ENCODE data around the gene RMND5A. TPM values are rescaled to one million over a fixed set of nuclear protein-coding genes. Genes with fewer than 3 reads are reported as not detected.

The RMND5A gene
- total RNA-seq, 2 donors from 2014 or later: 45.4 to 49.3 TPM

GRCh38 chr2:86809481-86810121 lies 89.5 kb downstream of the RMND5A start:
- no peaks in the 10 kb centered on the region for H3K36me3 ChIP-seq (ENCODE audit: control insufficient read depth, insufficient read depth, low read length)
- WGBS, 2 experiments (ENCODE audit: insufficient coverage in 1 of 2, insufficient read length in 1 of 2): 76 to 93% methylated on average over 23 to 43 of the region's 43 CpGs
- no peak overlapping the region for H3K9ac ChIP-seq (ENCODE audit: extremely low read depth, low read length, poor library complexity, severe bottlenecking)
- H3K36me3 Mint-ChIP-seq (ENCODE audit: low read depth): no peaks in the 10 kb centered on the region
- no peak overlapping the region for H3K4me3 ChIP-seq (ENCODE audit: low read length)
- H3K27ac Mint-ChIP-seq: no peak overlapping the region
- H3K9me3 ChIP-seq (ENCODE audit: control insufficient read depth, low read length): no peaks in the 10 kb centered on the region
- peaks cover 4% of the 10 kb centered on the region for H3K4me1 Mint-ChIP-seq
- H3K27me3 Mint-ChIP-seq (ENCODE audit: insufficient read depth): peaks cover 37% of the 10 kb centered on the region
- DNase-seq: no peak
- peaks cover 28% of the 10 kb centered on the region for H3K27me3 ChIP-seq (ENCODE audit: control insufficient read depth, insufficient read depth, low read length, poor library complexity, severe bottlenecking)
- TF ChIP-seq CTCF (conservative IDR thresholded peaks at IDR 0.05): no peak
- no peaks in the 10 kb centered on the region for H3K9me3 Mint-ChIP-seq
- H3K27ac ChIP-seq (ENCODE audit: low read depth, low read length): no peak overlapping the region
- no peak overlapping the region for H3K4me3 Mint-ChIP-seq
- H3K4me1 ChIP-seq (ENCODE audit: control insufficient read depth, insufficient read depth, low read length): no peaks in the 10 kb centered on the region

GRCh38 chr2:86815611-86816010 lies 95.5 kb downstream of the RMND5A start:
- no peak overlapping the region for H3K4me3 Mint-ChIP-seq

GRCh38 chr2:86818114-86818801 lies 98.2 kb downstream of the RMND5A start:
- 93 to 100% methylated on average over 1 to 3 of the region's 4 CpGs for WGBS, 2 experiments (ENCODE audit: insufficient coverage in 1 of 2, insufficient read length in 1 of 2)
- no peak for TF ChIP-seq CTCF (conservative IDR thresholded peaks at IDR 0.05)
- H3K4me3 Mint-ChIP-seq: no peak overlapping the region

More at GRCh38 chr2:86815611-86816010, 95.5 kb downstream of the RMND5A start:
- Mint-ChIP-seq H3K9me3 (no peaks in the 10 kb centered on the region), H3K27ac (no peak overlapping the region), H3K36me3 (ENCODE audit: low read depth) (no peaks in the 10 kb centered on the region), H3K27me3 (ENCODE audit: insufficient read depth) (no peaks in the 10 kb centered on the region), H3K4me1 (no peaks in the 10 kb centered on the region)
- no peaks in the 10 kb centered on the region for H3K27me3 ChIP-seq (ENCODE audit: control insufficient read depth, insufficient read depth, low read length, poor library complexity, severe bottlenecking)
- no peak overlapping the region for H3K4me3 ChIP-seq (ENCODE audit: low read length)
- no peak overlapping the region for H3K9ac ChIP-seq (ENCODE audit: extremely low read depth, low read length, poor library complexity, severe bottlenecking)
- H3K9me3 ChIP-seq (ENCODE audit: control insufficient read depth, low read length): no peaks in the 10 kb centered on the region
- H3K36me3 ChIP-seq (ENCODE audit: control insufficient read depth, insufficient read depth, low read length): no peaks in the 10 kb centered on the region
- no peaks in the 10 kb centered on the region for H3K4me1 ChIP-seq (ENCODE audit: control insufficient read depth, insufficient read depth, low read length)
- no peak for DNase-seq
- TF ChIP-seq CTCF (conservative IDR thresholded peaks at IDR 0.05): no peak
- 88 to 100% methylated on average over 1 of the region's 1 CpG for WGBS, 2 experiments (ENCODE audit: insufficient coverage in 1 of 2, insufficient read length in 1 of 2)
- no peak overlapping the region for H3K27ac ChIP-seq (ENCODE audit: low read depth, low read length)

More at GRCh38 chr2:86818114-86818801, 98.2 kb downstream of the RMND5A start:
- no peaks in the 10 kb centered on the region for H3K4me1 Mint-ChIP-seq
- H3K4me3 ChIP-seq (ENCODE audit: low read length): no peak overlapping the region
- H3K27me3 ChIP-seq (ENCODE audit: control insufficient read depth, insufficient read depth, low read length, poor library complexity, severe bottlenecking): no peaks in the 10 kb centered on the region
- no peak overlapping the region for H3K27ac ChIP-seq (ENCODE audit: low read depth, low read length)
- H3K4me1 ChIP-seq (ENCODE audit: control insufficient read depth, insufficient read depth, low read length): no peaks in the 10 kb centered on the region
- H3K27ac Mint-ChIP-seq: no peak overlapping the region
- no peak overlapping the region for H3K9ac ChIP-seq (ENCODE audit: extremely low read depth, low read length, poor library complexity, severe bottlenecking)
- no peaks in the 10 kb centered on the region for H3K36me3 Mint-ChIP-seq (ENCODE audit: low read depth)
- no peaks in the 10 kb centered on the region for H3K36me3 ChIP-seq (ENCODE audit: control insufficient read depth, insufficient read depth, low read length)
- peaks cover 7% of the 10 kb centered on the region for H3K9me3 Mint-ChIP-seq
- H3K9me3 ChIP-seq (ENCODE audit: control insufficient read depth, low read length): no peaks in the 10 kb centered on the region
- DNase-seq: no peak
- H3K27me3 Mint-ChIP-seq (ENCODE audit: insufficient read depth): peaks cover 4% of the 10 kb centered on the region
